Endothelial cell of umbilical vein (primary cell): ENCODE data around the gene TFF2. TPM values are rescaled to one million over a fixed set of nuclear protein-coding genes. Genes with fewer than 3 reads are reported as not detected.

Source experiments
- BruUV-seq: library from RNA; stranded (reverse); fragments of 400-500 nt; replicated peaks from 2 replicates; lab custom pipeline; 2021; lab: Mats Ljungman, UMichigan
- CTCF ChIA-PET: fragments of 300-600, 350-600 bp; sonication (Branson Sonifier 250); formaldehyde crosslinking; loops from one replicate; lab custom pipeline; 2021; ENCODE audit warnings: antibody characterized with exemption, inconsistent platforms; lab: Charles Lee
- POLR2A ChIA-PET: fragments of 300-600, 350-600 bp; sonication (Branson Sonifier 250); formaldehyde crosslinking; loops from one replicate; lab custom pipeline; 2021; ENCODE audit warnings: antibody characterized with exemption, inconsistent platforms; lab: Charles Lee
- DNase-seq: peaks from one replicate; pipeline ENCODE4 v3.0.0-alpha.2; 2011; ENCODE audit warnings: low read depth, low spot score
- FAIRE-seq: peaks from 2 replicates; lab custom pipeline; 2011; peaks lifted over from hg19 to GRCh38; lab: Jason Lieb, UNC
- H2AFZ ChIP-seq: 2 replicates; pipeline ENCODE4 v1.6.0; 2012; ENCODE audit warnings: low read depth, low read length, control low read depth, inconsistent platforms
- H3K27ac ChIP-seq: 2 replicates; pipeline ENCODE4 v1.5.1; 2011; ENCODE audit warnings: low read depth, mild to moderate bottlenecking, control low read depth, low read length, moderate library complexity; ENCODE audit not compliant: insufficient read depth
- H3K27me3 ChIP-seq, 2 experiments: 2 replicates each; pipeline versions ENCODE4 v1.6.0 to v1.6.1; 2011; ENCODE audit warnings: low read length in 2 of 2, mixed read lengths in 1 of 2; ENCODE audit not compliant: control insufficient read depth in 2 of 2, insufficient read depth in 2 of 2
- H3K36me3 ChIP-seq, 2 experiments: 2 replicates in 1 of 2; 3 replicates in 1 of 2; pipeline ENCODE4 v1.5.1; 2011; ENCODE audit warnings: low read length in 2 of 2, mild to moderate bottlenecking in 1 of 2, moderate library complexity in 1 of 2; ENCODE audit not compliant: control insufficient read depth in 2 of 2, insufficient read depth in 2 of 2; ENCODE audit errors: extremely low read depth in 1 of 2
- H3K4me1 ChIP-seq: 3 replicates; pipeline ENCODE4 v1.5.1; 2011; ENCODE audit warnings: mild to moderate bottlenecking, low read length; ENCODE audit not compliant: control insufficient read depth, insufficient read depth; ENCODE audit errors: extremely low read depth
- H3K4me2 ChIP-seq: 2 replicates; pipeline ENCODE4 v1.6.1; 2011; ENCODE audit warnings: low read length, control low read depth, mixed read lengths; ENCODE audit not compliant: insufficient read depth
- H3K4me3 ChIP-seq, 3 experiments: fragments of 200-600 bp in 1 of 3; sonication (generic), shearing (Covaris generic) in 1 of 3; replicated peaks in 1 of 3; 2 replicates each; pipeline ENCODE4 v1.5.1; 2011 to 2016; ENCODE audit warnings: control low read depth in 3 of 3, low read length in 3 of 3, mild to moderate bottlenecking in 2 of 3, inconsistent platforms in 1 of 3, low read depth in 1 of 3, moderate library complexity in 1 of 3; ENCODE audit not compliant: insufficient read depth in 1 of 3
- H3K79me2 ChIP-seq: 2 replicates; pipeline ENCODE4 v1.6.0; 2012; ENCODE audit warnings: low read length, inconsistent platforms; ENCODE audit not compliant: control insufficient read depth, insufficient read depth
- H3K9ac ChIP-seq: replicated peaks from 2 replicates; pipeline ENCODE3; 2011; ENCODE audit warnings: low read length, control low read depth; ENCODE audit not compliant: insufficient read depth; ENCODE audit errors: extremely low read depth
- H3K9me1 ChIP-seq: replicated peaks from 3 replicates; pipeline ENCODE4 v1.6.0; 2011; ENCODE audit warnings: mild to moderate bottlenecking, low read length; ENCODE audit not compliant: control insufficient read depth, insufficient read depth; ENCODE audit errors: extremely low read depth
- H3K9me3 ChIP-seq: replicated peaks from 2 replicates; pipeline ENCODE4 v1.5.1; 2012; ENCODE audit warnings: low read length, inconsistent platforms; ENCODE audit not compliant: control insufficient read depth, insufficient read depth
- H4K20me1 ChIP-seq: replicated peaks from 2 replicates; pipeline ENCODE3; 2011; ENCODE audit warnings: mild to moderate bottlenecking, low read length; ENCODE audit not compliant: control insufficient read depth, insufficient read depth; ENCODE audit errors: extremely low read depth
- CTCF ChIP-seq, 2 donors: IDR thresholded peaks; 1 replicate in 1 of 2; 2 replicates in 1 of 2; pipeline ENCODE4 v1.5.1; 2011; ENCODE audit warnings: low read length in 2 of 2, mild to moderate bottlenecking in 2 of 2, moderate library complexity in 2 of 2, control low read depth in 1 of 2, inconsistent platforms in 1 of 2, low read depth in 1 of 2; ENCODE audit not compliant: insufficient read depth in 1 of 2; ENCODE audit errors: extremely low read depth in 1 of 2
- EZH2 ChIP-seq: IDR thresholded peaks from 2 replicates; pipeline ENCODE4 v1.6.1; 2012; ENCODE audit warnings: borderline replicate concordance, low read depth, mild to moderate bottlenecking, moderate library complexity, low read length, inconsistent platforms; ENCODE audit not compliant: severe bottlenecking
- FOS ChIP-seq: IDR thresholded peaks from 2 replicates; pipeline ENCODE4 v1.6.1; 2011; ENCODE audit warnings: mild to moderate bottlenecking, low read length, moderate library complexity, borderline replicate concordance; ENCODE audit not compliant: insufficient read depth
- GATA2 ChIP-seq: IDR thresholded peaks from 2 replicates; pipeline ENCODE4 v1.7.0; 2011; ENCODE audit warnings: low read depth, mild to moderate bottlenecking, moderate library complexity, mixed read lengths, low read length; ENCODE audit not compliant: insufficient read length, insufficient read depth
- JUN ChIP-seq: IDR thresholded peaks from 2 replicates; pipeline ENCODE4 v1.6.1; 2011; ENCODE audit warnings: borderline replicate concordance, low read depth; ENCODE audit not compliant: insufficient read length, insufficient read depth
- MYC ChIP-seq: IDR thresholded peaks from one replicate; pipeline ENCODE4 v1.6.1; 2011; ENCODE audit warnings: mild to moderate bottlenecking, low read depth, low read length
- POLR2A ChIP-seq: IDR thresholded peaks from 2 replicates; pipeline ENCODE4 v1.6.1; 2012; ENCODE audit warnings: low read depth, mild to moderate bottlenecking, control low read depth, low read length
- POLR2AphosphoS5 ChIP-seq: IDR thresholded peaks from 2 replicates; pipeline ENCODE4 v1.6.1; 2012; ENCODE audit warnings: low read depth, mild to moderate bottlenecking, control low read depth, low read length, moderate library complexity; ENCODE audit not compliant: insufficient read depth
- dilution Hi-C: fragments of 300-500 bp; cut with MboI; formaldehyde crosslinking; loops from one replicate; pipeline ENCODE4 v1.15.0; 2019; ENCODE audit warnings: low sequenced_read_pairs; ENCODE audit not compliant: extremely low pct_ligation_motif_present
- intact Hi-C: fragments of 100-400 bp; cut with micrococcal nuclease; formaldehyde crosslinking; loops from one replicate; pipeline ENCODE4 v1.10.0; 2022
- polyA plus RNA-seq, 4 experiments: library from polyadenylated mRNA; depleted of rRNA in 3 of 4; stranded (reverse) in 3 of 4; unstranded in 1 of 4; fragments of >200 nt; gene quantifications; 2 replicates each; pipeline versions ENCODE4 v1.2.1 to v1.2.3, GENCODE V29; 2011 to 2012; ENCODE audit warnings: missing spikeins in 1 of 4
- total RNA-seq: library from RNA; stranded (reverse); gene quantifications from 2 replicates; pipeline ENCODE4 v1.2.3, GENCODE V29; 2021
- TF ChIP-seq, protein P1 (sequence below): IDR thresholded peaks from 2 replicates; pipeline ENCODE4 v1.6.1; 2011; ENCODE audit not compliant: insufficient read depth, insufficient read length

Gene TFF2
- total and polyA plus RNA-seq, 2 donors (not counting 3 experiments of a cell fraction or from before 2014, with no cell fraction given): not detected

- H3K9me1 ChIP-seq: no peaks in the 10 kb centered on the region
- no TSS peak for BruUV-seq
- no peaks in the 10 kb centered on the region for H3K4me1 ChIP-seq
- H3K9ac ChIP-seq: no peak overlapping the region
- no peak for DNase-seq
- intact Hi-C loops (no loop called here), dilution Hi-C loops (no loop called here)
- no peak for TF ChIP-seq EZH2
- no peak for TF ChIP-seq MYC
- TF ChIP-seq, protein P1, sequence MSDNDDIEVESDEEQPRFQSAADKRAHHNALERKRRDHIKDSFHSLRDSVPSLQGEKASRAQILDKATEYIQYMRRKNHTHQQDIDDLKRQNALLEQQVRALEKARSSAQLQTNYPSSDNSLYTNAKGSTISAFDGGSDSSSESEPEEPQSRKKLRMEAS: no peak
- TF ChIP-seq FOS: peak; percentile 9
- no peak for TF ChIP-seq JUN
- TF ChIP-seq GATA2: peak; percentile 39
- TF ChIP-seq POLR2AphosphoS5: no peak
- TF ChIP-seq CTCF (IDR thresholded peaks at IDR 0.05; ENCODE audit: extremely low read depth in 1 of 2, insufficient read depth in 1 of 2, low read depth in 1 of 2, low read length in 2 of 2): no peak
- TF ChIP-seq POLR2A: no peak
- H3K4me3 ChIP-seq: no peak overlapping the region
- ChIA-PET CTCF (interaction anchor here (2.5 kb wide), 1 partner anchor 9 kb away, joined by 19 read pairs; no protein-coding TSS in a partner anchor), POLR2A (no interaction called here)
- peaks cover 2 to 4% of the 10 kb centered on the region in 2 experiments for H3K27me3 ChIP-seq
- H3K4me2 ChIP-seq: no peak overlapping the region
- no peaks in the 10 kb centered on the region for H3K79me2 ChIP-seq
- no peaks in the 10 kb centered on the region for H4K20me1 ChIP-seq
- no peak overlapping the region for H2AFZ ChIP-seq
- no peaks in the 10 kb centered on the region for H3K9me3 ChIP-seq
- no peaks in the 10 kb centered on the region for H3K36me3 ChIP-seq
- FAIRE-seq: no peak
- H3K27ac ChIP-seq: no peak overlapping the region
These were observed 31.4 kb downstream of the TFF2 start for GRCh38 chr21:42319376-42319775.
